GM10266 (cell line): ENCODE measurements around the gene LHPP.

Source experiments
- DNase-seq: peaks from one replicate; pipeline ENCODE4 v3.0.0; 2012; ENCODE audit errors: extremely low spot score
- TF ChIP-seq, protein P1 (sequence below): IDR thresholded peaks from 2 replicates; pipeline ENCODE4 v1.5.1; 2012; ENCODE audit warnings: mild to moderate bottlenecking, low read depth; ENCODE audit not compliant: control insufficient read depth, insufficient read depth; ENCODE audit errors: missing control alignments

LHPP gene

DNA sequence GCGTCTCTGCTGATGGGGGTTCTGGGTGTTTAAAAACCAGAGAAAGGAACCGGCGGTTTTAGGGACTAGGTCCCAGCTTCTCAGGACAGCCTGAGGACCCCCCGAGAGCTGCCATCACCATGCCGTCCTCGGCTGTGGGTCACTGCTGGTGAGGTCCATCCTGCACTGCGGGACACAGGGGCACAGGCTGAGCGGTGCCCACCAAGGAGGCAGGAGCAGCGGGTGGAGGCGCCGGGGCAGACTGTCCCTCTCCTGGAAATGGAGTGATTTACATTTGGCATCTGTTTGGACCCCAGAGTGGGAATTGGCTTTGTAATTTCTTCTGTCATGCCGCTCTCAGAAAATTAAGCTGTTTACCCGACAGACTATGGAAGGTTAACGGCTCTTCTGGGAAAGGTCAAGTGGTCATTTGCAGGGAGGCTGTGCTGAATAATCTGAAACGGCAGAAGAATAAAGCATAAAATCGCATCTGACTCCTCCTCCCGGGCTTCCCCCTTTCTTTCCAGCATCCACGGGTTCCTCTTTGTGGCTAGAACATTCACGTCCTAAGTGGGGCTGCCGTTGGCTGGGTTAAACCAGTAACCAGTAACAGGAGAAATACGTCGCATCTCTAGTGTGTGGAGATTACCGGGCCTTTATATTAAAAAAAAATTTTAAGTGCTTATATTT lies 31.7 kb downstream of the LHPP start:
- TF ChIP-seq, protein P1, sequence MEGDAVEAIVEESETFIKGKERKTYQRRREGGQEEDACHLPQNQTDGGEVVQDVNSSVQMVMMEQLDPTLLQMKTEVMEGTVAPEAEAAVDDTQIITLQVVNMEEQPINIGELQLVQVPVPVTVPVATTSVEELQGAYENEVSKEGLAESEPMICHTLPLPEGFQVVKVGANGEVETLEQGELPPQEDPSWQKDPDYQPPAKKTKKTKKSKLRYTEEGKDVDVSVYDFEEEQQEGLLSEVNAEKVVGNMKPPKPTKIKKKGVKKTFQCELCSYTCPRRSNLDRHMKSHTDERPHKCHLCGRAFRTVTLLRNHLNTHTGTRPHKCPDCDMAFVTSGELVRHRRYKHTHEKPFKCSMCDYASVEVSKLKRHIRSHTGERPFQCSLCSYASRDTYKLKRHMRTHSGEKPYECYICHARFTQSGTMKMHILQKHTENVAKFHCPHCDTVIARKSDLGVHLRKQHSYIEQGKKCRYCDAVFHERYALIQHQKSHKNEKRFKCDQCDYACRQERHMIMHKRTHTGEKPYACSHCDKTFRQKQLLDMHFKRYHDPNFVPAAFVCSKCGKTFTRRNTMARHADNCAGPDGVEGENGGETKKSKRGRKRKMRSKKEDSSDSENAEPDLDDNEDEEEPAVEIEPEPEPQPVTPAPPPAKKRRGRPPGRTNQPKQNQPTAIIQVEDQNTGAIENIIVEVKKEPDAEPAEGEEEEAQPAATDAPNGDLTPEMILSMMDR = no peak
- DNase-seq = no peak

DNA sequence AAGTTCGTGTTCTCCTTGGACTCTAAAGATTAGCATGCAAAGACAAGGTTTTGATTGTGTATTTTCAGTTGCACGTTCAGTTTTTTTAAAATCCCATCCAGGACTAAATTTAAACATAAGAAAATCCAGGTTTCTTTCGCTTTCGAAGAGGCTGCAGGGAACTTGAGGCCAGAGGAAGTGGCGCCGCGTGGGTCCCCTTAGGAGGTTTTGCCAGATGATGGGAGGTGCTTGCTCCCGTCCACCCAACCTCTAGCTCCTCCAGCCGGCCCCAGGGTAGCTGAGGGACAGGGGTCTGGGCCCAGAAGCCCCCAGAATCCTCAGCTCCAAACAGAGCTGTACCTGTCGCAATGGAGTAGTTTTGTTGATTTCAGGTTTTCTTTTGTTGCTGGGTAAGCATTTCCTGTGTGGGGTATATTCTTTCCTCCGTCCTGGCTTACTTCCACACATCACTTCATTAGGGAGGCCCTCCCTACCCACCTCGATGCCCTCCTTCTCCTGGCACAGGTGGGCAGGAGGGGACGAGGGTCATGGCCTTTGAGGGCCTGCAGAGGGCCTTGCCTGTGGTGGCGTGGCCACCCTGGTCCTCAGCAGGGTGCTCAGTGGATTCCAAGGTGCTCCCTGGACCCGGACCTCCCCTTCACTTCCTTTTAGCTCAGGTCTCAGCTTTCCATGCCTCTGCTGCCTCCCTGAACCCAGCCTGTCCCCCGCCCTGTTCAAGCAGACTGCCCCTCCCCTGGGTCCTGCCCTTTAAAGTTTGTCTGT lies 32.6 kb downstream of the LHPP start:
- no peak for DNase-seq
- TF ChIP-seq, protein P1 = no peak

DNA sequence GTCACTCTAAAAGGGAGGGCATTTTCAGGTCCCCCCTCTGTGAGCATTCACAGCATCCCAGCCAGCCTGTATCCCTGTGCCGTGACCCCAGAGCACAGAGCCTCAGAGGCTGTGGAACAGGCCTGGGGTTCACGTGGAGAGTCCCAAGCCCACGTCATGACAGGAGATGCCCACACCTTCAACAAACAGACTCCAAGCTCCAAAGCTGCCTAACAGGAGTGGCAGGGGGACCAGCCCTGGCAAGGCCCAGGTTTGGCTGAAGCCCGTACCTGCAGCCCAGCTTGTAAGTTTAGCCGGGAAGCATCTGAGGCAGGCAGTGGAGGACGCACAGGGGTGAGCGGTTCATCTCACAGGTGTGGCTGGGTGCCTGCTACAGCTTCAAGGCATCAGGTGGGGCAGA lies 33.5 kb downstream of the LHPP start:
- DNase-seq = no peak
- TF ChIP-seq, protein P1 = no peak

DNA sequence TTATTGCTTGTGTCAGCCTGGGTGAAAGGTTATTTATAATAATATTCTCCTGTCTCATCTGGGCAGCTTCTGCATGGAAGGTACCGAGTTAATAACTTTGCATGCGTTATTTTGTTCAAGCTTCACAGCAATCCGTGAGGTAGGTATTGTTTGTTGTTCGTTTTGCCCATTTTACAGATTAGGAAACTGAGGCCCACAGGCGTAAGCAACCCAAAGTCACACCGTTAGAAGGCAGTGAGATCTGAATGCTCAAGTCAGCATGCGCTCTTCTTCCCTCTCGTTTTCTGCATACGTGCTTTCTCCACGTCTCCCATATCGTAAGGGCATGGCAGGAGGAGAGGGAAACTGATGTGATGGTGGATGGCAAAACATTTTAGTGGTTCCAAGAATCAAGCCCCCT lies 34.1 kb downstream of the LHPP start:
- DNase-seq = no peak
- TF ChIP-seq, protein P1 = no peak

DNA sequence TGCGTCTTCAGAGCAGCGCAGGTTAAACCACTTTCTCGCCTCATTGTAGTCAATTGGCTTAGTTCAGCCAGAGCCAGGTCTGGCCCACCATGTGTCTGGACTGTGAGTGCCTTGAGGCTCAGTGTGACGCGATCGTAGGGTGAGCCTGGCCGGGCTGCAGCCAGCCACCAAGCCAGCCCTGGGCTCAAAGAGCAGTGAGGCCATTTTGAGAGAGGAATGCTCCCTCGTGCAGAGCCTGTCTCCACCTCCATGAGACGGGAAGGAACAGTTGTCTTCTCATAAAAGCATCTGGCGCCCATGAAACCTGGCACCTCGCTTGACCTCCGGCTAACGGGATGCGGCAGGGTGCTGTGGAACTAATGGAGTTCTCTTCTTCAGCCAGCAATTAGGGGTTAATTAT lies 34.5 kb downstream of the LHPP start:
- DNase-seq = no peak
- TF ChIP-seq, protein P1 = no peak

DNA sequence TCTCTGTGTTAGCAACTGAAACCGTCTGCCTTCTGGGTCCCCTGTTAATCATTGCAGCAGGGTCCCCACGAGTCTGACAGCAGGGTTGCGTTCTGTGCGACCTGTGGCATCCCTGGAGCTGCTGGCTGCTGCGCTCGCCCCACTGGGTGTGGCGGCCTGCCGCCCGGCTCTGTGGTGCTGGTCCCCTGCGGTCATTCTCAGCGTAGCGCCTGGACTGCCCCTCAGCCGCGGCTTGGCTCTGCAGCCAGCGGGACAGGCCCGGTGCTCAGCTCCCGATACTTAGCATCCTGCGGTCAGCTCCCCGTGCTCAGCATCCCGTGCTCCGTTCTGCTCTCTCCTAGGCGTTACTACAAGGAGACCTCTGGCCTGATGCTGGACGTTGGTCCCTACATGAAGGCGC lies 35.0 kb downstream of the LHPP start:
- no peak for DNase-seq
- TF ChIP-seq, protein P1 = no peak
